ENCODE results near the gene ANKRD33.

GRCh38 chr12:51941011-51941581, 53.2 kb downstream of the ANKRD33 start:
- TF ChIP-seq TEAD4 (IDR thresholded peaks at IDR 0.05; ENCODE audit: borderline replicate concordance, insufficient read depth) (no peak), CTCF (IDR thresholded peaks at IDR 0.05) (no peak), POLR2AphosphoS5 (IDR thresholded peaks at IDR 0.05; ENCODE audit: low read depth, low read length) (no peak)

Measured in SK-N-SH (cell line).